Ovary (tissue), 3 donors: ENCODE measurements around the gene KIAA1328.

Experiments used
- EP300 ChIP-seq: sonication (generic); formaldehyde crosslinking; IDR thresholded peaks from one replicate; pipeline ENCODE4 v1.6.1; 2017; ENCODE audit warnings: antibody characterized with exemption
- POLR2A ChIP-seq: fragments of 450-650 bp; IDR thresholded peaks from one replicate; pipeline ENCODE4 v1.6.1; 2017; ENCODE audit warnings: antibody characterized with exemption, mild to moderate bottlenecking, moderate library complexity
- TF ChIP-seq, protein P1 (sequence below), 3 donors: fragments of 450-650 bp in 2 of 3; fragments of 200-600 bp in 1 of 3; IDR thresholded peaks; one replicate each; pipeline versions ENCODE4 v1.5.1 to v1.8.0; 2016 to 2022; ENCODE audit warnings: antibody characterized with exemption in 3 of 3, mild to moderate bottlenecking in 1 of 3
- donor health status: DM: no; HTN: no; CAD: no.

DNA sequence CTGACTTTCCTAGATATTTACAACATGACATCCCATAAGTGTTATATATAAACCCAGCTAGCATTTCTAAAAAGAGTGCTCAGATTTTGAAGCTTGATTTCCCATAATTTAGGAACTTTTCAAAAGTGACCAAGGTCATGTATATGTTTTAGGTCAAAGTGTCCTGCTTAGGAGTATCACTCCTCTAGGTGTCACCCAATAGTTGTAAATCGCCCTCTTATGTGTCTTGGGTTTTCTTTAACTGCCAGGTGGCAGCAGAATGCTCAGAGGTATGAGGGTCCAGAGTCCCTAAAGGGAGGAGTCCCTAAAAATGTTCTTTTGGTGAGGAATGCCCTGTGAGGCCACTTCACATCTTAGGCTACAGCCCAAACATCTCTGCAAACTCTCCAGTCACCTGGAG lies 378.4 kb downstream of the KIAA1328 start:
- TF ChIP-seq, protein P1, sequence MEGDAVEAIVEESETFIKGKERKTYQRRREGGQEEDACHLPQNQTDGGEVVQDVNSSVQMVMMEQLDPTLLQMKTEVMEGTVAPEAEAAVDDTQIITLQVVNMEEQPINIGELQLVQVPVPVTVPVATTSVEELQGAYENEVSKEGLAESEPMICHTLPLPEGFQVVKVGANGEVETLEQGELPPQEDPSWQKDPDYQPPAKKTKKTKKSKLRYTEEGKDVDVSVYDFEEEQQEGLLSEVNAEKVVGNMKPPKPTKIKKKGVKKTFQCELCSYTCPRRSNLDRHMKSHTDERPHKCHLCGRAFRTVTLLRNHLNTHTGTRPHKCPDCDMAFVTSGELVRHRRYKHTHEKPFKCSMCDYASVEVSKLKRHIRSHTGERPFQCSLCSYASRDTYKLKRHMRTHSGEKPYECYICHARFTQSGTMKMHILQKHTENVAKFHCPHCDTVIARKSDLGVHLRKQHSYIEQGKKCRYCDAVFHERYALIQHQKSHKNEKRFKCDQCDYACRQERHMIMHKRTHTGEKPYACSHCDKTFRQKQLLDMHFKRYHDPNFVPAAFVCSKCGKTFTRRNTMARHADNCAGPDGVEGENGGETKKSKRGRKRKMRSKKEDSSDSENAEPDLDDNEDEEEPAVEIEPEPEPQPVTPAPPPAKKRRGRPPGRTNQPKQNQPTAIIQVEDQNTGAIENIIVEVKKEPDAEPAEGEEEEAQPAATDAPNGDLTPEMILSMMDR (IDR thresholded peaks at IDR 0.05): no peak
- TF ChIP-seq POLR2A: no peak
- TF ChIP-seq EP300: no peak
